ENCODE results near the gene RESP18. TPM values are rescaled to one million over a fixed set of nuclear protein-coding genes. Genes with fewer than 3 reads are reported as not detected.

RESP18 gene
- total RNA-seq, 4 donors from 2014 or later, result not detected

- no peaks in the 10 kb centered on the region for H3K36me3 ChIP-seq
- no peak within 1 kb of the TSS for H3K27ac ChIP-seq
- 1 to 2% methylated on average over 16 to 36 of the region's 37 CpGs for WGBS, 2 donors
- TF ChIP-seq POLR2A (IDR thresholded peaks at IDR 0.05) (no peak), EP300 (IDR thresholded peaks at IDR 0.05) (no peak), CTCF (IDR thresholded peaks at IDR 0.05) (no peak)
- H3K9me3 ChIP-seq, result no peaks in the 10 kb centered on the region
- H3K4me1 ChIP-seq, result peaks cover 0 to 12% (median 0%) of the 10 kb centered on the region in 4 donors
- H3K27me3 ChIP-seq, result peaks cover 0 to 57% of the 10 kb centered on the region in 2 donors
- no peak within 1 kb of the TSS for H3K4me3 ChIP-seq
- no peak for DNase-seq (ENCODE audit: low spot score in 2 of 2)
Observed at GRCh38 chr2:219309278-219309677, 23.3 kb downstream of the RESP18 start, which contains the start of gene PTPRN. Gene PTPRN (minus strand): TSS chr2:219309401. CDS start chr2:219309332, 69 bp downstream.

GRCh38 chr2:219308142-219309101 is 24.1 kb downstream of the RESP18 start:
- peaks cover 0 to 63% of the 10 kb centered on the region in 2 donors for H3K27me3 ChIP-seq
- 4 to 6% methylated on average over 33 to 44 of the region's 45 CpGs for WGBS, 2 donors
- TF ChIP-seq POLR2A (IDR thresholded peaks at IDR 0.05) (no peak), EP300 (IDR thresholded peaks at IDR 0.05) (no peak)

GRCh38 chr2:219306047-219306446 is 26.5 kb downstream of the RESP18 start:
- no peaks in the 10 kb centered on the region for H3K9me3 ChIP-seq
- H3K27me3 ChIP-seq, result peaks cover 0 to 71% of the 10 kb centered on the region in 2 donors
- no peak for TF ChIP-seq CTCF (IDR thresholded peaks at IDR 0.05)
- no peak overlapping the region for H3K4me3 ChIP-seq
- peaks cover 0 to 12% (median 0%) of the 10 kb centered on the region in 4 donors for H3K4me1 ChIP-seq
- H3K27ac ChIP-seq, result no peak overlapping the region
- no peak for DNase-seq (ENCODE audit: low spot score in 2 of 2)
- no peaks in the 10 kb centered on the region for H3K36me3 ChIP-seq
- 65 to 82% methylated on average over 1 of the region's 1 CpG for WGBS, 2 donors

More at GRCh38 chr2:219308142-219309101, 24.1 kb downstream of the RESP18 start:
- Histone ChIP-seq H3K4me3 (no peak overlapping the region), H3K27ac (no peak overlapping the region), H3K36me3 (no peaks in the 10 kb centered on the region), H3K4me1 (peaks cover 0 to 12% (median 0%) of the 10 kb centered on the region in 4 donors), H3K9me3 (no peaks in the 10 kb centered on the region)
- DNase-seq (ENCODE audit: low spot score in 2 of 2), result no peak

- no peaks in the 10 kb centered on the region for H3K36me3 ChIP-seq
- DNase-seq (ENCODE audit: low spot score in 2 of 2), result no peak
- H3K4me3 ChIP-seq, result no peak overlapping the region
- H3K4me1 ChIP-seq, result peaks cover 0 to 12% (median 0%) of the 10 kb centered on the region in 4 donors
- H3K27me3 ChIP-seq, result peaks cover 0 to 62% of the 10 kb centered on the region in 2 donors
- no peak overlapping the region for H3K27ac ChIP-seq
- TF ChIP-seq EP300 (IDR thresholded peaks at IDR 0.05) (no peak), POLR2A (IDR thresholded peaks at IDR 0.05) (no peak), CTCF (IDR thresholded peaks at IDR 0.05) (no peak)
- no peaks in the 10 kb centered on the region for H3K9me3 ChIP-seq
- WGBS, 2 donors, result 57 to 58% methylated on average over 2 of the region's 2 CpGs
Observed at GRCh38 chr2:219304223-219304622, 28.3 kb downstream of the RESP18 start.

- Histone ChIP-seq H3K4me1 (peaks cover 0 to 7% (median 0%) of the 10 kb centered on the region in 4 donors), H3K4me3 (no peak overlapping the region), H3K9me3 (no peaks in the 10 kb centered on the region), H3K27me3 (peaks cover 0 to 45% of the 10 kb centered on the region in 2 donors), H3K36me3 (no peaks in the 10 kb centered on the region), H3K27ac (no peak overlapping the region)
- no peak for DNase-seq (ENCODE audit: low spot score in 2 of 2)
- no peak for TF ChIP-seq CTCF (IDR thresholded peaks at IDR 0.05)
- WGBS, 2 donors, result 75% methylated on average over 10 to 11 of the region's 11 CpGs
Observed at GRCh38 chr2:219302412-219302968, 30.1 kb downstream of the RESP18 start.

Data from tibial nerve (tissue), 4 donors.